Measurements from ENCODE around the gene FARP2.

DNA sequence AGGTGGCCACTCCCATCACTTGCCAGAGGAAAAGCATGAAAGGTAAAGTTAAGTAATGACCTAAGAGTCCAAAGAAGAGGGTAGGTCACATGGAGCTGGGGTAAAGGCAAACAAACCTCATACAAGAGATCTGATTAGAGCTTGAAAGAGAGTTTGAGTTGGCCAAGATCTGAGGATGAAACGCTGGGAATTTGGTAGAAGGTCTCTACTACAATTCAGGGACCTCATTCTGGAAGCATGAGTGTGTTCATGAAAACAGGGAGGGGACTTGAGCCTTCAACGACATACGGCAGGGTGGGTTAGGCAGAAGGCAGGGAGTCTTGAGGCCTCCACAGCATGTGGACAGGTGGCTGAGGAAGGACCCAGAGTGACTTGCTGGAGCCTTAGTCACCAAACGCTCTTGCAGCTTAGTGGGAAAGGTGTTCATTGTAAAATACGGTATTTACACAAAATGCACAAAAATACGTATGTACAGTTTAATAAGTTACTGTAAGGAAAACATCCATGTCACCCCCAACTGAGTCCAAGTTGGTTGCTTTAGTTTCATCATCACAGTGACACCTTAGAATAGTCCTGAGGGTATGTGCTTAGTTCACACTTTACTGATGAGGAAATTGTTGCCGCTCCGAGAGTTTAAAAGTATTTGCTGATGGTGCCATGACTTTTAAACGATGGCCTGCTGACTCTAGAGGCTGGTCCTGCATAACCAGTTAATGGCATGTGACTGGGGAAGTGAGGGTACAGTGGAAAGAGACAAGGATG, 5.0 kb upstream of the FARP2 start:
- no peak for TF ChIP-seq POLR2A (IDR thresholded peaks at IDR 0.05)
- TF ChIP-seq, protein P1, sequence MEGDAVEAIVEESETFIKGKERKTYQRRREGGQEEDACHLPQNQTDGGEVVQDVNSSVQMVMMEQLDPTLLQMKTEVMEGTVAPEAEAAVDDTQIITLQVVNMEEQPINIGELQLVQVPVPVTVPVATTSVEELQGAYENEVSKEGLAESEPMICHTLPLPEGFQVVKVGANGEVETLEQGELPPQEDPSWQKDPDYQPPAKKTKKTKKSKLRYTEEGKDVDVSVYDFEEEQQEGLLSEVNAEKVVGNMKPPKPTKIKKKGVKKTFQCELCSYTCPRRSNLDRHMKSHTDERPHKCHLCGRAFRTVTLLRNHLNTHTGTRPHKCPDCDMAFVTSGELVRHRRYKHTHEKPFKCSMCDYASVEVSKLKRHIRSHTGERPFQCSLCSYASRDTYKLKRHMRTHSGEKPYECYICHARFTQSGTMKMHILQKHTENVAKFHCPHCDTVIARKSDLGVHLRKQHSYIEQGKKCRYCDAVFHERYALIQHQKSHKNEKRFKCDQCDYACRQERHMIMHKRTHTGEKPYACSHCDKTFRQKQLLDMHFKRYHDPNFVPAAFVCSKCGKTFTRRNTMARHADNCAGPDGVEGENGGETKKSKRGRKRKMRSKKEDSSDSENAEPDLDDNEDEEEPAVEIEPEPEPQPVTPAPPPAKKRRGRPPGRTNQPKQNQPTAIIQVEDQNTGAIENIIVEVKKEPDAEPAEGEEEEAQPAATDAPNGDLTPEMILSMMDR (IDR thresholded peaks at IDR 0.05 in 8 of 11, conservative IDR thresholded peaks at IDR 0.05 in 3 of 11) = no peak

All from spleen (tissue), 7 donors.